PC-9 (cell line): ENCODE measurements around the gene HLTF. TPM values are rescaled to one million over a fixed set of nuclear protein-coding genes. Genes with fewer than 3 reads are reported as not detected.
"Not testable (repeated sequence)": the region's sequence is repeated elsewhere in the genome, so short reads cannot be mapped to it uniquely, and the experiment has no call there.

Experiments used
- BruUV-seq: library from RNA; stranded (reverse); fragments of 400-500 nt; replicated peaks from 2 replicates; lab custom pipeline; 2021; lab: Mats Ljungman, UMichigan
- CTCF ChIA-PET: fragments of 300-600 bp; sonication (Branson Sonifier 250); formaldehyde crosslinking; loops from one replicate; lab custom pipeline; 2022; ENCODE audit warnings: antibody characterized with exemption; lab: Charles Lee
- POLR2A ChIA-PET: fragments of 300-600 bp; sonication (Branson Sonifier 250); formaldehyde crosslinking; loops from one replicate; lab custom pipeline; 2022; ENCODE audit warnings: antibody characterized with exemption; ENCODE audit not compliant: unreplicated experiment; lab: Charles Lee
- DNase-seq, 2 experiments: peaks; one replicate each; pipeline versions ENCODE4 v3.0.0 to v3.0.0-alpha.2; 2015 to 2022; ENCODE audit warnings: mixed read lengths in 1 of 2
- H2AFZ ChIP-seq: fragments of 200-600 bp; sonication (generic); 2 replicates; pipeline ENCODE4 v1.8.1; 2017; ENCODE audit warnings: antibody characterized with exemption
- H3F3A ChIP-seq: fragments of 200-600 bp; sonication (generic); 2 replicates; pipeline ENCODE4 v1.8.1; 2017; ENCODE audit warnings: antibody characterized with exemption, mild to moderate bottlenecking, low read depth; ENCODE audit not compliant: insufficient read depth
- H3K27ac ChIP-seq: fragments of 200-600 bp; sonication (generic); 2 replicates; pipeline ENCODE4 v1.6.1; 2016; ENCODE audit warnings: mixed run types
- H3K27me3 ChIP-seq: fragments of 200-600 bp; sonication (generic); 2 replicates; pipeline ENCODE4 v1.6.1; 2016; ENCODE audit warnings: low read depth, mixed run types; ENCODE audit not compliant: insufficient read depth
- H3K36me3 ChIP-seq: fragments of 200-600 bp; sonication (generic); 2 replicates; pipeline ENCODE4 v1.6.1; 2016; ENCODE audit warnings: low read depth, mixed run types
- H3K4me1 ChIP-seq: fragments of 200-600 bp; sonication (generic); replicated peaks from 2 replicates; pipeline ENCODE4 v1.6.1; 2016; ENCODE audit warnings: mixed run types; ENCODE audit not compliant: insufficient read depth
- H3K4me2 ChIP-seq: fragments of 200-600 bp; sonication (generic); 2 replicates; pipeline ENCODE4 v1.6.1; 2017; ENCODE audit warnings: mixed run types
- H3K4me3 ChIP-seq: fragments of 200-600 bp; sonication (generic); 2 replicates; pipeline ENCODE4 v1.6.1; 2016; ENCODE audit warnings: mixed run types
- H3K79me2 ChIP-seq: fragments of 200-600 bp; sonication (generic); 2 replicates; pipeline ENCODE4 v1.6.1; 2017; ENCODE audit warnings: low read depth, mixed run types
- H3K9me2 ChIP-seq: fragments of 200-600 bp; sonication (generic); 2 replicates; pipeline ENCODE4 v1.8.1; 2017; ENCODE audit warnings: mild to moderate bottlenecking; ENCODE audit not compliant: insufficient read depth
- H3K9me3 ChIP-seq: fragments of 200-600 bp; sonication (generic); 2 replicates; pipeline ENCODE4 v1.8.1; 2016; ENCODE audit warnings: low read depth; ENCODE audit not compliant: insufficient read depth
- H4K20me1 ChIP-seq: fragments of 200-600 bp; sonication (generic); 2 replicates; pipeline ENCODE4 v1.8.1; 2017; ENCODE audit not compliant: insufficient read depth
- CTCF ChIP-seq: fragments of 200-600 bp; sonication (generic); conservative IDR thresholded peaks from 2 replicates; pipeline ENCODE4 v1.6.1; 2017; ENCODE audit warnings: mixed run types, antibody characterized with exemption, mild to moderate bottlenecking, moderate library complexity
- EZH2 ChIP-seq: fragments of 200-600 bp; sonication (generic); IDR thresholded peaks from 2 replicates; pipeline ENCODE4 v1.8.0; 2017; ENCODE audit warnings: antibody characterized with exemption, low read depth
- intact Hi-C: fragments of 100-400 bp; cut with micrococcal nuclease; formaldehyde crosslinking; loops from one replicate; pipeline ENCODE4 v1.10.0; 2022; ENCODE audit not compliant: unreplicated experiment
- total RNA-seq: library from RNA; stranded (reverse); gene quantifications from 2 replicates; pipeline ENCODE4 v1.2.3, GENCODE V29; 2021

Gene HLTF
- total RNA-seq, 1 experiment from 2014 or later = 38.3 TPM

- Histone ChIP-seq H2AFZ (0 out of 2 replicates have a peak overlapping the region, but pooled peaks have one; percentile 61), H3K79me2 (no peaks in the 10 kb centered on the region), H3K9me3 (no peaks in the 10 kb centered on the region), H3K27ac (no peak overlapping the region), H3K27me3 (no peaks in the 10 kb centered on the region), H3K4me1 (no peaks in the 10 kb centered on the region; the same call in 1 of the 2 replicates), H3K9me2 (no peaks in the 10 kb centered on the region), H4K20me1 (no peaks in the 10 kb centered on the region), H3K4me2 (no peak overlapping the region), H3K36me3 (no peaks in the 10 kb centered on the region), H3F3A (no peaks in the 10 kb centered on the region), H3K4me3 (no peak overlapping the region)
- ChIA-PET CTCF (no interaction called here), POLR2A (no interaction called here)
- TF ChIP-seq EZH2 (no peak), CTCF (no peak)
- no peak for DNase-seq
- intact Hi-C loops = no loop called here
- no TSS peak for BruUV-seq
These were observed 15.3 kb upstream of the HLTF start for GRCh38 chr3:149101641-149102040.

DNA sequence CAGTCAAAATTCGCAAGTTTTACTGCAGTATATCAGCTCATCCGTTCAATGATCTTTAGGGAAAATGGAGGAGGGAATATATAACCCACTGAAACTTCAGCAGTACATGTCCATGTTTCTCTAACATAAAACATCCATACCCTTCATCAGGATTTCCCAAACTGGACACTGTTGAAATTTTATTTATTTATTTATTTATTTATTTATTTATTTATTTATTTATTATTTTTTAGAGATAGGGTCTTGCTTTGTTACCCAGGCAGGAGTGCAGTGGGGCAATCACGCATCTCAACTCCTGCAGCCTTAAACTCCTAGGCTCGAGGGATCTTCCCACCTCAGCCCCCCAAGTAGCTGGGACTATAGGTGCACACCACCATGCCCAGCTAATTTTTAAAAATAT, 14.8 kb upstream of the HLTF start:
- Histone ChIP-seq H3F3A (no peaks in the 10 kb centered on the region), H2AFZ (0 out of 2 replicates have a peak overlapping the region, but pooled peaks have one; percentile 61), H3K79me2 (no peaks in the 10 kb centered on the region), H3K9me2 (no peaks in the 10 kb centered on the region), H3K4me3 (no peak overlapping the region), H3K27ac (no peak overlapping the region), H3K9me3 (no peaks in the 10 kb centered on the region), H3K27me3 (no peaks in the 10 kb centered on the region), H3K4me2 (no peak overlapping the region), H3K36me3 (no peaks in the 10 kb centered on the region), H4K20me1 (no peaks in the 10 kb centered on the region), H3K4me1 (no peaks in the 10 kb centered on the region)
- no peak for DNase-seq
- POLR2A ChIA-PET = interaction anchor here (0.9 kb wide), 1 partner anchor 11 kb away, joined by 8 read pairs; no protein-coding TSS in a partner anchor
- TF ChIP-seq CTCF (no peak), EZH2 (no peak)
- CTCF ChIA-PET = no interaction called here
- no TSS peak for BruUV-seq
- intact Hi-C loops = no loop called here

GRCh38 chr3:149097987-149098386, 11.7 kb upstream of the HLTF start:
- H3K9me2 ChIP-seq, H3K79me2 ChIP-seq, H3K9me3 ChIP-seq, POLR2A ChIA-PET, H3K36me3 ChIP-seq, H3K4me2 ChIP-seq, DNase-seq, H2AFZ ChIP-seq, H3F3A ChIP-seq, H3K27ac ChIP-seq, H3K4me3 ChIP-seq, intact Hi-C loops, CTCF ChIA-PET, H4K20me1 ChIP-seq, H3K4me1 ChIP-seq, BruUV-seq, H3K27me3 ChIP-seq: not testable (repeated sequence)

GRCh38 chr3:149095487-149095886, 9.2 kb upstream of the HLTF start:
- DNase-seq = no peak
- no peak overlapping the region for H2AFZ ChIP-seq
- no peaks in the 10 kb centered on the region for H3K36me3 ChIP-seq
- H3F3A ChIP-seq = no peaks in the 10 kb centered on the region
- POLR2A ChIA-PET = no interaction called here
- TF ChIP-seq EZH2 (no peak), CTCF (no peak)
- H3K79me2 ChIP-seq = no peaks in the 10 kb centered on the region
- intact Hi-C loops = no loop called here
- no peaks in the 10 kb centered on the region for H4K20me1 ChIP-seq
- H3K27me3 ChIP-seq = no peaks in the 10 kb centered on the region
- no peak overlapping the region for H3K4me3 ChIP-seq
- CTCF ChIA-PET = no interaction called here
- no TSS peak for BruUV-seq
- no peak overlapping the region for H3K27ac ChIP-seq
- no peak overlapping the region for H3K4me2 ChIP-seq
- H3K9me2 ChIP-seq = no peaks in the 10 kb centered on the region
- H3K4me1 ChIP-seq = no peaks in the 10 kb centered on the region
- no peaks in the 10 kb centered on the region for H3K9me3 ChIP-seq
